ENCODE measurements around the gene RAB11B.

DNA sequence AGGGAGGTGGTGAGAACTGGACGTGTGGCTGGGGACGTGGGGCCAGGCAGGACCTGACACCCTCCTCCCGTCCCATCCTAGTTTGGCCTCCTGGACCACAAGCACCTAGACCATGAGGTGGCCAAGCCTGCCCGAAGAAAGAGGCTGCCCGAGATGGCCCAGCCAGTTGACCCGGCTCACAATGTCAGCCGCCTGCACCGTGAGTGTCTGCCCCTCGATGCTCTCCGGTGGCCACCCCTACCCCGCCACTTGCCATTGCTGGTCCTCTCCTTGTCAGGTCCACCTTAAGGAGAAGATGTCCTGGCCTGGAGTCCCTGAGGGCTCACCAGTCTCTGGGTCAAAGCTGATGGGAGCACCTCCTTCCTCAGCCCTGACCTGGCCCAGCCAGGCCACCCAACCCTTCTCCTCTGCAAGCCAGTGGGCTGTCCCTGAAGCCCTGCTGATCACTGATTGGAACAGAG, 24.0 kb upstream of the RAB11B start:
- TF ChIP-seq, protein P1, sequence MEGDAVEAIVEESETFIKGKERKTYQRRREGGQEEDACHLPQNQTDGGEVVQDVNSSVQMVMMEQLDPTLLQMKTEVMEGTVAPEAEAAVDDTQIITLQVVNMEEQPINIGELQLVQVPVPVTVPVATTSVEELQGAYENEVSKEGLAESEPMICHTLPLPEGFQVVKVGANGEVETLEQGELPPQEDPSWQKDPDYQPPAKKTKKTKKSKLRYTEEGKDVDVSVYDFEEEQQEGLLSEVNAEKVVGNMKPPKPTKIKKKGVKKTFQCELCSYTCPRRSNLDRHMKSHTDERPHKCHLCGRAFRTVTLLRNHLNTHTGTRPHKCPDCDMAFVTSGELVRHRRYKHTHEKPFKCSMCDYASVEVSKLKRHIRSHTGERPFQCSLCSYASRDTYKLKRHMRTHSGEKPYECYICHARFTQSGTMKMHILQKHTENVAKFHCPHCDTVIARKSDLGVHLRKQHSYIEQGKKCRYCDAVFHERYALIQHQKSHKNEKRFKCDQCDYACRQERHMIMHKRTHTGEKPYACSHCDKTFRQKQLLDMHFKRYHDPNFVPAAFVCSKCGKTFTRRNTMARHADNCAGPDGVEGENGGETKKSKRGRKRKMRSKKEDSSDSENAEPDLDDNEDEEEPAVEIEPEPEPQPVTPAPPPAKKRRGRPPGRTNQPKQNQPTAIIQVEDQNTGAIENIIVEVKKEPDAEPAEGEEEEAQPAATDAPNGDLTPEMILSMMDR (conservative IDR thresholded peaks at IDR 0.05; ENCODE audit: low read length) = no peak
- no peak for TF ChIP-seq EZH2phosphoT487 (IDR thresholded peaks at IDR 0.05; ENCODE audit: borderline replicate concordance)

Measured in Loucy (cell line).